Left renal pelvis (tissue), 4 donors: Measurements from ENCODE around the gene ZFP36L2. TPM values are rescaled to one million over a fixed set of nuclear protein-coding genes. Genes with fewer than 3 reads are reported as not detected.
"Not testable (repeated sequence)": the region's sequence is repeated elsewhere in the genome, so short reads cannot be mapped to it uniquely, and the experiment has no call there.

Source experiments
- DNase-seq, 4 donors: peaks; one replicate each; pipeline ENCODE4 v3.0.0-alpha.2; 2013; ENCODE audit warnings: low read depth in 4 of 4, low spot score in 3 of 4
- polyA plus RNA-seq, 4 donors: library from polyadenylated mRNA; unstranded; fragments of 120-200 nt; gene quantifications; one replicate each; pipeline ENCODE4 v1.2.1, GENCODE V29; 2013; ENCODE audit not compliant: insufficient read length in 4 of 4

The ZFP36L2 gene
- polyA plus RNA-seq, 4 donors = 97.0 to 112 (median 104) TPM

DNA sequence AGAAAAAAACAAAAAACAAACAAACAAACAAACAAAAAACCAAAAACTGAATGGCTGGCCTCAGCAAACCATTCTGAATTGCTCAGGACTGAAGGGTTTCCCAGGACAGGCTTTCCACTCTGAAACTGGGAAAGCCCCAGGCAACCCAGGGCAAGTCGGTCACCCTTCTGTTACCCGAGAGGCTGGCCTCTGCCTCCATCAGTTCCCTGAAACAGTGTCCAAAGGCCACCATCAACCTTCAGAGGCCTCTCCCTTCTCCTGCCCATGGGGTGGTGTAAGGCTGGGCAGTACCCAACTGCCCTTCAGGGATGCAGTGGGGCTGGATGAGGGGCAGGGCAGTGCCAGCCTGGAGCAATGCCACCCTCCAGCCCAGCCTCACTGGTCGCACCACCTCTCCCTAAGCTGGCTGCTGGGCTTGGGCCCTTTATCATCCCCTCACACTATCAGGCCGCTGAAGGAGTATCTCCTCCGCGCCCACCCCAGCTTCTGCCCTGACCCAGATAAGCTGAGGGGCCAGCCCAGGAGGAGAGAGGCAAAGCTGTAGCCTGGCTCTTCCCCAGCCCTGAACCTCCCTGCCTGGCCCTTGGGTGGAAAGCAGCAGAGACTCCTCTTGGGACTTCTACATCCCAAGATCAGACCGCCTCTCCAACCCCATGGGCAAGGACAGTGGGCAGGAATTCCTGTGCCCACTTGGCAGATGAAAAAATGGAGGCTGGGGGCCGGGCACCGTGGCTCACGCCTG, 35.9 kb downstream of the ZFP36L2 start:
- DNase-seq = no peak

DNA sequence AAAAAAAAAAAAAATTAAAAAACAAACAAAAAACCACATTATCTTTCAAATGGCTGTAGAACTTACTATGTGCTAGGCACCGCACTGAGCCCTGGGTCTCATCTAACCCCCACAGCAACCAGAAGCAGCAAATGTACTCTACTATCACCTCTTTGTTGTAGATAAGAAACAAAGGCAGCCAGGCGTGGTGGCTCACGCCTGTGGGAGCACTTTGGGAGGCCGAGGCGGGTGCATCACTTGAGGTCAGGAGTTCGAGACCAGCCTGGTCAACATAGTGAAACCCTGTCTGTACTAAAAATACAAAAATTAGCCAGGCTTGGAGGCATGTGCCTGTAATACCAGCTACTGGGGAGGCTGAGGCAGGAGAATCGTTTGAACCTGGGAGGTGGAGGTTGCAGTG, 36.5 kb downstream of the ZFP36L2 start:
- not testable (repeated sequence) for DNase-seq

DNA sequence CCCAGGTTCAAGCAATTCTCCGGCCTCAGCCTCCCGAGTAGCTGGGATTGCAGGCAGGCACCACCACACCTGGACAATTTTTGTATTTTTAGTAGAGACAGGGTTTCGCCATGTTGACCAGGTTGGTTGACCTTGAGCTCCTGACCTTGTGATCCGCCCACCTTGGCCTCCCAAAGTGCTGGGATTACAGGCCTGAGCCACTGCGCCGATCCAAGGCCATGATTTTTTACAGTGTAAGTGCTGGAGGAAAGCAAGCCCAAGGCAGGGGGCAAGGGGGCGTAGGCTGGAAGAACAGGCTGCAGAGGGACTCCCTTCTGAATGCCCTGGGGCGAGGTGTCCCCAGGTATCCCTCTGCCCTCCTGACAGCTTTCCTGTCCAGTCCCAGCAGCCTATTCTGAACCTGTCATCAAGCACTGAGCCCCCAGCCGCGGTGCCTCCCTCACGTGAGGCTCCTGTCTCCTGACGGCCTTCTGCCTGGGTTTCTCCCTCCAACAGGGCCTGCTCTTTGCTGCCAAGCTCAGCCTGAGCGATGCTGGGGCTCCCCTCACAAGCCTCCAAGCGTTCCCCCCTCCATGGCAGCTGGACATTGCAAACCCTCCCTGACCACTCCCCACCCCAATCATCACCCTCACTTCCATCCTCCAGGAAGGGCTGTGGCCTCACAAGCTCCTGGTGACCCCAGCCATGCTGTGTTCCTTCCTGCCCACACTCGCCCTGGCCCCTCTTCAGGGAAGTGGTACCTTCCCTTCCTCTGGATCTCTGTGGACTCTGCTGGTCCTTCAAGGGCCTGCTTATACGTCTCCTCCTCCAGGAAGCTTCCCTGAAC, 37.6 kb downstream of the ZFP36L2 start:
- no peak for DNase-seq

DNA sequence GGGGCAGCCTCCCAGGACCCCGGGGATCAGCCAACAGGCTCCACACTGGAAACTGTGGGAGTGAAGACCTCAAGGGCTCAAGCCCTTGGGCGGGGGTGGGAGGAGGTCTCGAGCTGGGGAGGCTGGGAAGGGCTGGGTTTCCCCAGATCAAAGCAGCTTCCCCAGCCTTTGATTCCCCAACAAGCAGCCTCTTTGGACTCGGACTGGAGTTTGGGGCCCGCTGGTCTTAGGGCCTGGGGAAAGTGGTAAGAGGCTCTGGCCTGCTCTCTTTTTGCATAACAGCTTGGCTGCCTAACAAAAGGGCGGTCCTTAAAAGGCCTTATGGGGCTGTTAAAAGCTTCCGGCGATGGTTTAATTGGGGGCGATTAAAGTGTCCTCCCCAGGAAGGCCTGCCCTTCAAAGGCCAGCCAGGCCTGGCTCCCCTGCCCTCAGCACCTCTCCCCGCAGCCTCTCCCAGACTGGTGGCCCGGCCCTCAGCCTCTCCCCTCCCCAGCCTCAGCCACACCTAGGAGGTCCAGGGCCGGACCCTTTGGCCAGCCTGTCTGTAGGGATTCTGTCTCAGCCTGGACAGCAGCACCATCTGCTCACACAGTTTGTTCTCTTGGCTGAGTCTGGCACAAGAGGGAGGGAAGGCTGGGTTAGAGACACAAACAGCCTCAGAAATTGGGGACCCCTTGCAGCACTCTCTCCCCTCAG, 39.6 kb downstream of the ZFP36L2 start:
- no peak for DNase-seq

DNA sequence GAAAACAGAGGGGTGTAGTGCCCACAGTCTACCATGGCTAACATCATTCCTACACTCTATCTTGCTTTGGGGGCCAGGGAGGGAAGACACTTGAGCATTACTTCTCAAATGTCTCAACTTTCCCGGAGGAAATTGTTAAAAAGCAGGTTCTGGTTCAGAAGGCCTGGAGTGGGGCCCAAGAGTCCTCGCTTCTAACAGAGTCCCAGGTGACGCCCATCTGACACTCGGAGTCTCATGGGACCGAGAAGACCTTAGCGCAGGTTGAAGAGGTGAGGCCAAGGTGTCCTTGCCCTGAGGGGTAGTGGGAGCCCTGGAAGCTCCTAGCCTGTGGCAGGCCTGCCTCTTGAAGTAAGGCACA, 40.1 kb downstream of the ZFP36L2 start:
- DNase-seq = no peak

DNA sequence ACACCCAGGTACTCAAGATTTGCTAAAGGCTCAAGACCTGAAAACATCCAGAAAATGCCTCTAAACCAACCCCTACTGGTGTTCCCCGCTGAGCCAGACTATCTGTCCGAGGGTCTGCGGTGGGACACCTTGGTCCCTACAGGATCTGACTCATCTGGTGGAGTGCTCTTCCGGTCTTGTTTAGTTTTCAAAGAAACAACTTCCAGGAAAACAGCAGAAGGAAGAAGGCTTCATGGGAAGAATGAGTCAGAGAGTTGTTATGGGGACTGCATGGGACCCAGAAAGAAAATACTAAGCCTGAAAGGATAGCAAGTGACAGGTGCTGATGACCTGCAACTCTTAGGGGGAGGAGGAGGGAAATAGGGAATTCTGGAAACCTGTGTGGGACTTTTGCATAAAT, 41.3 kb downstream of the ZFP36L2 start:
- DNase-seq = no peak

DNA sequence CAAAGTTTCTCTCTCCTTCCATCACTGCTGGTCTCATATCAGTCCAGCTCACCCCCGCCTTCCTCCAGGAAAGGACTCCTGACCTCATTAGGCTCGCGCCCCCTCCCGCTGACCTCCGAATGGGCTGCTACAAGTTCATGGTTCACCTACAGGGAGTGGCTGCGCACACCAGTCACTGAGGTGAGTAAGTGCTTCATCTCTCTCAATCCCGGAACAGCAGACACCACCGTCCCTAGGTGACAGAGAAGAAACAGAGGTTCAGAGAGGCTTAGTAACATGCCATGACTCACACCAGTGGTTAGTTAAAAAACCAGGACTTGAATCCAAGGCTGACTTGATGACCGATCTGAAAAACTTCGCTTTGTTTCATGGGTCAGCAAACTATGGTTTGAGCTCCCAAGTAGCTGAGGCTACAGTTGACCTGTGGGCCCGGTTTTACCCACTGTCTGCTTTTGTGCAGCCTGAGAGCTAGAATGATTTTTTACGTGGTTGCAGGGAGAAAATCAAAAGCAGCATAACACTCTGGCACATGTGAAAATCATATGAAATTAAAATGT, 42.0 kb downstream of the ZFP36L2 start:
- DNase-seq = no peak

DNA sequence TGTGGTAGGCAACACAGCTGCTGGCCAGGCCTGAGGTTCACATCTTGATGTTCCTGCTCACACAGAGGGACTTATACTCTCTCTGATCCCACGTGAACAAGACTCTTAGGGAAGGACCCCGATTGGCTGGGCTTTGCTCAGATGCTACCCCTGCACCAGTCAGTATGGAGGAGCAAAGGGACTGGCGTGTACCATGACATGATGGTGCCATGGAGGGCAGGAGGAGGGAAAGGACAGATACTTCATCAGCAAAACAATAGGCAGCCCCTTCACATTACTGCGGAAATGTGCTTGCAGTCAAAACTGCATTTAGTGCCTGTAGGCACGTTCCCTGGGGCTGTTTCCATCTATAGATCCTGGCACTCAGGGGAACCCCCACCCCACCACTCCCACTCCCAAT, 42.7 kb downstream of the ZFP36L2 start:
- DNase-seq = no peak

DNA sequence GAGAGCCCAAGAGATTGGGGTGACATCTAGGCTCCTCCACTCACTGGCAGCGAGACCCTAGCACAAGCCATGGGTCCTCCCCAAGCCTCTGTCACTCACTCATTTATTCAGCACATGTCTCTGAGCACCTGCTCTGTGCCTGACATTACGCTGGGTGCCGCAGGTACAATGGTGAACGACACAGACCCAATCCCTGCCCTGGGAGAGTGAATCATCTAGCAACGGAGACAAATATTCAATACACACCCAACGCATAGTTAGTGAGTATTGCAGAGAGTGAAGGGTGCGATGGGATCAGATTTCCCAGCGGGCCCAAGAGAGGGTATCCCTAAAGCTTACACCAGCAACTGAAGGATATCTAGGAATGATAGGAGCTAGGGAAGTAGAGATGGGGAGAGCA, 45.5 kb downstream of the ZFP36L2 start:
- DNase-seq = no peak

DNA sequence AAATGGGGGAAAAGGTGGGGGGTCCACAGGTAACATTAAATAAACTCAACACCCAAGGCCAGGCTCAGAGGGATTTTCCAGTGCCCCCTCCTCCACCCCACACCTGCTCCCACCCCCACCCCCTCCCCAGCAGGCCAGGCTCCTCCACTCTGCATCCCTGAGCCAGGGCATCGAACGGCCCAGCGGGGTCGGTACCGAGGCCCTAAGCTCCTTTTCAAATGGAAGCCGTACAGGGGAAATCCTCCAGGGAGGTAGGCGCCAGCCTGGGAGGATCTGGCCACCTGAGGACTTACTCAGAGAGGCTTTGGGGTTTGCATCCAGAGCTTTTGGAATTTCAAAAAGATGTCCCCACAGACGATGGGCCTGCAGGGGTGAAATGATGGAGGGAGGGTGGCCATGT, 46.5 kb downstream of the ZFP36L2 start:
- no peak for DNase-seq

DNA sequence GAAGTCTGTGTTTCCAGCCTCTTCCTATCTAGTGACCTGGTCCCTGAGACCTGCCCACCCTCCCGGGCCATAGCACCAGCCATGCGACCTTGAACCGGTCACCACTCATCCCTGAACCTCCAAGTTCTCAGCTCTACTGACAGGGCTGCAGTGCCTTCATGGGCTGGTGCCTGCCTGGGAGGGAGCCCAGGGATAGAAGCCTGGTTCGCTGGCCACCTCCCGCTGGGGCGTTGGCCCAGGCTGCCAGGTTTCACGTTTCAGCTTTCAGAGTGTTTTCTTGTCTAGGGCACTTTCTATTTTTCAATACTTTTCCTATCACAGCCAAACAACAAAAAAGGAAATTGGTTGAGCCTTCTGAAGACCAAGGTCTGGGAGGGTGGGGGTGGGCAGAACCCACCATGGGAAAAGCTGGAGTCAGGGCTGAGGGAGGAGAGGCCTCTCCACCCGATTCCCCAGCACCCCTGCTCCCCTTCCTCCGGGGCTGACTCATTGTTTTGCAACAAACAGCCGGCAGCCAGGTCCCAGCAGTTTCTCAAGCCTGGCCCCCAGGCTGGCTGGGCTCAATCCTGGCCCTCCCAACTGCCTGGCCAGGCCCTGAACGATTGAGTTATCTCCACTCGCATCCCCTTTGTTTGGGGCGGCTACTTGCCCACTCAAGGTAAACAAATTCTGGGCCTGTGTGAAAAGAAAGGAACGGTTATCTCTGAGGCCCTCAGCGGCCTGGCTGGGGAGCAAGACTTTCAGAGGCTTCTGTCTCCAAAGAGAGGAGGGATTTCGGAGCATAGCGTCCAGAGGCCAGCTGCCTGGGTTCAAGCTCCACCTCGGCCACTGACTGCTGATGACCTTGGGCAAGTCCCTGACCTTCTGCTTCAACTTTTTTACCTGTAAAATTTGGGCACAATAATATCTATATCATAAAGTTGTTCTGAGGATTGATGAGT, 47.5 kb downstream of the ZFP36L2 start:
- DNase-seq = no peak

DNA sequence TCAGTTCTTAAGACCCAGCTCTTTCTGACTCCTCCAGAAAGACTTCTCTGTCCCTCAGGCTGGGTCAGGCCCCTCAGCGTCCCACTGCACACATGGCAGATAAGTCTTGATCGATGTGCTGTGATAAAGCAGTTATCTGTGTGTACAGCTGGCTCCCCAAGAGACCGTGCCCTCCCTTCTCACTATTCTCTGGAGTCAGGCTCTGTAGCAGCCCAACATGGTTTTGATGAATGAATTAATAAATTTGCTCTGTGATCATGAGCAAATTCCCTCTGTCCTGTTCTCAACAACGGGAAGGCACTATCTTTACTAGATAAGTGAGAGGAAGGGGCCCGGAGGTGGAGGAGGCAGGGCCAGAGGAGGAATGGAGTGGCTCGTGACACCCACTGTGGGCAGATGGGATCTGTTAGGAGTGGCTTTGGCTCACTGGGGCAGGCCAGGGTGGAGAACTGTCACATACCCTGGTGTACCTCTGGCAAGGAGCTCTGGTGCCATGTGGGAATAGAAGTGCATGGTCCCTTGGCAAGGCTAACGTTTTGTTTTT, 48.3 kb downstream of the ZFP36L2 start:
- no peak for DNase-seq

DNA sequence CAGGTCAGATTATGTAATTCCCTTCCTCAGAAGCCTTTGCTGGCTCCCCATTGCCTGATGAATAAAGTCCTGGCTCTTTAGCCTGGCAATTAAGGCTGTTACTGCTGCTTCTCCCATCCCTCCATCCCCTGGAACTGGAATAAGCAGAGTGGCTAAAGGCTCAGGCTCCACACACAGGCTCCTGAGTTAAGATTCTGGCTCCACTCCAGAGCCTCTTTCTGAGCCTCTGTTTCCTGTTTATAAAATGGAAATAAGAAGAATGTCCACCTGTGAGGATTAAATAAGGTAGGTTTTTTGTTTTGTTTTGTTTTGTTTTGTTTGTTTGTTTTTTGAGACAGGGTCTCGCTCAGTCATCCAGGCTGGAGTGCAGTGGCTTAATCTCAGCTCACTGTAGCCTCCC, 50.0 kb downstream of the ZFP36L2 start:
- no peak for DNase-seq

DNA sequence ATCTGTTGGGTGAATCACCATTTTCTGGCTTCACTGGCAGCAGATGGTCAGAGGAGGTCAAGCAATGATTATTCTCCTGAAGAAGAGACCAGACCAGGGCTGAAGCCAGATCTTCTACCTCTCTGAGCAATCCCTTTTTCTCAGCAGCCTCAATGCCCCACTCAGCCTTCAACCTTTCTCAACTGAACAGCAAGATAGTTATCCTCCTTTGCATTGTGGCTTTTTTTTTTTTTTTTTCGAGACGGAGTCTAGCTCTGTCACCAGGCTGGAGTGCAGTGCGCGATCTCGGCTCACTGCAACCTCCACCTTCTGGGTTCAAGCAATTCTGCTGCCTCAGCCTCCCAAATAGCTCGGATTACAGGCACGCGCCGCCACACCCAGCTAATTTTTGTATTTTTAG, 50.5 kb downstream of the ZFP36L2 start:
- no peak for DNase-seq

DNA sequence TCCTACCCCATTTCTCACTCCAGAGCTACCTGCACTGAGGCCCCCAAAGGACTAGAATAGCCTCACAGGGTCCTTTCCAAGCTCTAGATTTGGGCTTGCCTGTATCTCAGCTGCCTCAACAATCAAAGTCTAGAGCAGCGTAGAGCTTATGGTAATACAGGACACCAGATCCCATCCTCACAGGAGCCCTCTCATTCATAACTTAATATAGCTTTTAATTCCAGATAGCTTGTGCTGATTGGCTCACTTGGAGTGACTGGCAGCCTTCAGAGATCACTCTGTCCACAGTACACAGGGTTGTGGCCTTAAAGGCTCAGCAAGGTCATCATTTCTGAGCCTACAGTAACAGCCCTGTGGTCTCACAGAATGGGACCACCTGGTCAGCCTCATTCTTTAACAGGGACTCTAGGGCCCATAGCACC, 51.4 kb downstream of the ZFP36L2 start:
- no peak for DNase-seq

DNA sequence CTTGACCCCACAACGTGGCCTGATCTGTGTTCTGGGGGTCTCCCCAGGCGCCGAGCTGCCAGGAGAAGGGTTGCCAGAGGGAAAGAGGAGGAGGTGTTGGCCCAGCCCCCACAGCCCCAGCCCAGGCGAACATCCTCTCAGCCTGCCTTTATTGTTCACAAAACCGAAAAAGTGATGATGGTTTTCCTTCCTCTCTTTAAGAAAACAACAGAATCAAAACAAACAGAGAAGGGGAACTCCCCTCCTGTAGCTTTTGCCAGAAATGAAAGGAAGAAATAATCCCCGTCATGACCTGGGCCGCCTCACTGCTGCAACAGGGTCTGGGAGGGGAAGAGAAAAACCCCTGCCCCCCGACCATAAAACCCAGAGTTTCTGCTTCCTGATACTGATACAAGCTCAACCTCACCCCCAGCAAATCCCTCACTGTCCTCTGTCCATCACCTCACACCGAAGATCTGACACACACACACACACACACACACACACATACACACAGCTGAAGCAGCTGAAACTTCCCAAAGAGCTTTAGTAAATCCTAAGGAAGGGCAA, 52.0 kb downstream of the ZFP36L2 start:
- no peak for DNase-seq
